Measurements from ENCODE around the gene PRLR. TPM values are rescaled to one million over a fixed set of nuclear protein-coding genes. Genes with fewer than 3 reads are reported as not detected.

PRLR gene
- total and polyA plus RNA-seq, 2 of the 13 experiments (the other 11 are each of a cell fraction or from before 2014, with no cell fraction given), result 12.2 to 13.3 TPM

GRCh38 chr5:35001842-35002241 lies 228.4 kb downstream of the PRLR start:
- no peak overlapping the region for H3K9ac ChIP-seq (ENCODE audit: insufficient read depth, low read depth, low read length)
- no peaks in the 10 kb centered on the region for H4K20me1 ChIP-seq (ENCODE audit: insufficient read depth, low read length)
- H3K4me2 ChIP-seq (ENCODE audit: low read depth, low read length), result no peak overlapping the region
- CTCF ChIA-PET (ENCODE audit: low intra/inter-chr PET ratio, low total read pairs), result interaction anchor here (3.0 kb wide), 1 partner anchor 44 kb away, joined by 24 read pairs; no protein-coding TSS in a partner anchor
- no peaks in the 10 kb centered on the region for H3K4me1 ChIP-seq (ENCODE audit: insufficient read depth, low read length)
- no peak overlapping the region for H2AFZ ChIP-seq (ENCODE audit: low read length)
- no TSS peak for BruUV-seq (replicated peaks)
- H3K4me3 ChIP-seq (replicated peaks in 1 of 3; ENCODE audit: insufficient read depth in 1 of 3, low read depth in 2 of 3, low read length in 3 of 3), result no peak overlapping the region
- DNase-seq (ENCODE audit: low spot score) (no peak), ATAC-seq (no peak), FAIRE-seq (no peak)
- no peaks in the 10 kb centered on the region for H3K27me3 ChIP-seq (ENCODE audit: control insufficient read depth in 1 of 2, insufficient read depth in 2 of 2, low read length in 2 of 2)
- in situ Hi-C loops (cut with HindIII; ENCODE audit: extremely low pct_ligation_motif_present, low pct_unique_long_range_greater_than_20kb), result loop anchor here (10.0 kb wide), 1 partner anchor 517 kb away; no protein-coding TSS in a partner anchor
- no peak overlapping the region for H3K27ac ChIP-seq (ENCODE audit: extremely low read length, insufficient read depth, low read length)
- no peaks in the 10 kb centered on the region for H3K79me2 ChIP-seq (ENCODE audit: insufficient read depth, low read length)
- WGBS (ENCODE audit: low lambda C conversion rate), result 16% methylated on average over 3 of the region's 3 CpGs
- intact Hi-C loops (cut with micrococcal nuclease; ENCODE audit: unreplicated experiment), result loop anchor here (5.0 kb wide), 1 partner anchor 530 kb away; no protein-coding TSS in a partner anchor
- no peaks in the 10 kb centered on the region for H3K9me3 ChIP-seq (ENCODE audit: low read length)
- H3K36me3 ChIP-seq (replicated peaks in 1 of 2; ENCODE audit: control insufficient read depth in 1 of 2, insufficient read depth in 2 of 2, low read length in 2 of 2), result no peaks in the 10 kb centered on the region
- POLR2A ChIA-PET, result no interaction called here
- TF ChIP-seq HMGXB3 (CRISPR knock-in tag; IDR thresholded peaks at IDR 0.05; ENCODE audit: borderline replicate concordance) (no peak), ATAD3A (CRISPR knock-in tag; IDR thresholded peaks at IDR 0.05) (no peak), SP2 (CRISPR knock-in tag; IDR thresholded peaks at IDR 0.05) (no peak), TP53 (CRISPR knock-in tag; conservative IDR thresholded peaks at IDR 0.05) (no peak), ZNF512B (CRISPR knock-in tag; IDR thresholded peaks at IDR 0.05; ENCODE audit: borderline replicate concordance) (no peak), ZNF784 (CRISPR knock-in tag; IDR thresholded peaks at IDR 0.05; ENCODE audit: borderline replicate concordance) (no peak), ZNF672 (CRISPR knock-in tag; IDR thresholded peaks at IDR 0.05) (no peak), ZBTB3 (CRISPR knock-in tag; IDR thresholded peaks at IDR 0.05; ENCODE audit: borderline replicate concordance, low read depth) (no peak), AFF4 (CRISPR knock-in tag; IDR thresholded peaks at IDR 0.05) (no peak), ZNF451 (CRISPR knock-in tag; IDR thresholded peaks at IDR 0.05) (no peak), NFYC (CRISPR knock-in tag; IDR thresholded peaks at IDR 0.05) (no peak), ISL2 (CRISPR knock-in tag; IDR thresholded peaks at IDR 0.05) (no peak)
